Stimulated activated CD4-positive, alpha-beta T cell treated with anti-CD3 and anti-CD28 coated beads, Interleukin-1b, Interleukin-23, amount 100 ng/mL, for 24 hours (primary cell): ENCODE measurements around the gene ZFYVE27.
"Not testable (repeated sequence)": the region's sequence is repeated elsewhere in the genome, so short reads cannot be mapped to it uniquely, and the experiment has no call there.

ENCODE experiments used
- DNase-seq, 4 experiments: peaks; one replicate each; pipeline ENCODE4 v3.0.0-alpha.2; 2020; ENCODE audit warnings: low read depth in 4 of 4, low spot score in 1 of 4

The ZFYVE27 gene

GRCh38 chr10:97736902-97737769 lies at the start of gene ZFYVE27:
Gene ZFYVE27 (plus strand): TSS chr10:97737128. CDS start chr10:97738478, 1,350 bp downstream.
- DNase-seq: peak; percentile 89 to 97 (median 94)

- no peak for DNase-seq
Observed at GRCh38 chr10:97687785-97688781, 48.8 kb upstream of the ZFYVE27 start.

- no peak for DNase-seq
Observed at GRCh38 chr10:97689559-97690020, 47.3 kb upstream of the ZFYVE27 start.

- no peak for DNase-seq
Observed at GRCh38 chr10:97690133-97690532, 46.8 kb upstream of the ZFYVE27 start.

GRCh38 chr10:97698072-97698655 lies 38.8 kb upstream of the ZFYVE27 start:
- DNase-seq: not testable (repeated sequence)

- DNase-seq: peak in 1 of 4 experiments; percentile 32
Observed at GRCh38 chr10:97701438-97702069, 35.4 kb upstream of the ZFYVE27 start.

- no peak for DNase-seq
Observed at GRCh38 chr10:97703398-97704067, 33.4 kb upstream of the ZFYVE27 start.

GRCh38 chr10:97704341-97704740 lies 32.6 kb upstream of the ZFYVE27 start:
- no peak for DNase-seq

GRCh38 chr10:97705006-97705670 lies 31.8 kb upstream of the ZFYVE27 start:
- DNase-seq: no peak

GRCh38 chr10:97707134-97707861 lies 29.6 kb upstream of the ZFYVE27 start:
- no peak for DNase-seq

GRCh38 chr10:97708167-97708566 lies 28.8 kb upstream of the ZFYVE27 start:
- DNase-seq: no peak

- peak in 2 of 4 experiments; percentile 15 to 34 for DNase-seq
Observed at GRCh38 chr10:97708976-97709946, 27.7 kb upstream of the ZFYVE27 start.

GRCh38 chr10:97711640-97712572 lies 25.0 kb upstream of the ZFYVE27 start:
- DNase-seq: no peak

GRCh38 chr10:97713339-97713825 lies 23.5 kb upstream of the ZFYVE27 start, which contains the start of gene MARVELD1:
Gene MARVELD1 (plus strand): TSS chr10:97713730. CDS start chr10:97713877, 147 bp downstream.
- peak in 1 of 4 experiments; percentile 16 for DNase-seq

- DNase-seq: peak in 1 of 4 experiments; percentile 32
Observed at GRCh38 chr10:97713826-97714400, 23.0 kb upstream of the ZFYVE27 start.
